Stimulated activated CD8-positive, alpha-beta memory T cell treated with anti-CD3 and anti-CD28 coated beads, Interleukin-7, amount 100 ng/mL, for 1 hour (primary cell): ENCODE measurements around the gene MMP1.
"Not testable (repeated sequence)": the region's sequence is repeated elsewhere in the genome, so short reads cannot be mapped to it uniquely, and the experiment has no call there.

Experiments
- DNase-seq, 2 donors: peaks; one replicate each; pipeline ENCODE4 v3.0.0-alpha.2; 2020; ENCODE audit warnings: low read depth in 2 of 2

Gene MMP1

GRCh38 chr11:102760344-102761035 lies 37.5 kb downstream of the MMP1 start:
- DNase-seq = no peak

- no peak for DNase-seq
Measured at GRCh38 chr11:102757823-102758549, 40.0 kb downstream of the MMP1 start.

DNA sequence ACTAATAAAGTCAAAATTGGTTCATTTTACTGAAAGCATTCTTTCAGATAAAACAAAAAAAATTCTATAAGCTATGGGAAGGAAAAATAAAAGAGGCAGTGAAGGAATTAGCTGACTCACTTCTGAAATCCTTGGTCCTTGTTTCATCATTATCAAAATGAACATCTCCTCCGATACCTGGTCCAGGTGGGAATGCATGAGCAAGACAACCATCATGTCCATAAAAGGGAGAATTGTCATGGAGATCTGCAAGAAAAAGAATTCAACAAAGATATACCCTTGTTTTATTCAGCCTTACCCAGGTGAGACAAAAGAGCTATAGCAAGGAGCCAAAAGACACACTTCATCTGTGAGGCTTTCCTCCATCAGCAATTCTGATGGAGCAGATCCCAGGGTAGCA lies 44.7 kb downstream of the MMP1 start:
- DNase-seq = no peak

DNA sequence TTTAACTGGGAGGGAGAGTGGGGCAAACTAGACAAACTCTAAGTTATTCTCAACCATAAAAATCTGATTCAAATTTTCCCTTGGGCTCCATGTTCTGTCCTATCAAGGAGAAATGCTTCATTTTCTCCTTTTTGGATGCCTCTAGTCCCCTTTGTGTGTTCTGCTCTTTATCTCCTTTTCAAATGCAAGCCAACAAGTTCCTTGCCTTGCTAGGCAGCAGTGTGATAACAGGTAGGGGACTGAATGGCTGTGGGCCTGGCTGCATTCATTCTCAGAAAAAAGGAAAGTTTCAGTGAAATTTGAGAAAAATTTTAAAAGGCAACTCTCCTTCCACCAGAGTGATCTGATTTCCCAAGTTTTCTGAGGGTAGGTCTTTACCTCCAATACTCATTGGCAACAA lies 46.3 kb downstream of the MMP1 start:
- no peak for DNase-seq

GRCh38 chr11:102749101-102749722 lies 48.7 kb downstream of the MMP1 start:
- no peak for DNase-seq

DNA sequence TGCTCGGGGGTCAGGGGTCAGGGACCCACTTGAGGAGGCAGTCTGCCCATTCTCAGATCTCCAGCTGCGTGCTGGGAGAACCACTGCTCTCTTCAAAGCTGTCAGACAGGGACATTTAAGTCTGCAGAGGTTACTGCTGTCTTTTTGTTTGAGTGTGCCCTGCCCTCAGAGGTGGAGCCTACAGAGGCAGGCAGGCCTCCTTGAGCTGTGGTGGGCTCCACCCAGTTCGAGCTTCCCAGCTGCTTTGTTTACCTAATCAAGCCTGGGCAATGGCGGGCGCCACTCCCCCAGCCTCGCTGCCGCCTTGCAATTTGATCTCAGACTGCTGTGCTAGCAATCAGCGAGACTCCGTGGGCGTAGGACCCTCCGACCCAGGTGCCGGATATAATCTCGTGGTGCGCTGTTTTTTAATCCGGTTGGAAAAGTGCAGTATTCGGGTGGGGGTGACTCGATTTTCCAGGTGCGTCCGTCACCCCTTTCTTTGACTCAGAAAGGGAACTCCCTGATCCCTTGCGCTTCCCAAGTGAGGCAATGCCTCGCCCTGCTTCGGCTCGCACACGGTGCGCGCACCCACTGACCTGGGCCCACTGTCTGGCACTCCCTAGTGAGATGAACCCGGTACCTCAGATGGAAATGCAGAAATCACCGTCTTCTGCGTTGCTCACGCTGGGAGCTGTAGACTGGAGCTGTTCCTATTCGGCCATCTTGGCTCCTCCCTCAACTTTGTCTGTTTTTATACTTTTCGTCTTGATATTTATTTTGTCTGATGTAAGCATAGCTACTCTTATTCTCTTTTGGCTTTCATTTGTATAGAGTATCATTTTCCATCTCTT lies 51.0 kb downstream of the MMP1 start:
- DNase-seq = not testable (repeated sequence)
